ENCODE measurements around the gene TNS1.
"Not testable (repeated sequence)": the region's sequence is repeated elsewhere in the genome, so short reads cannot be mapped to it uniquely, and the experiment has no call there.

Gene TNS1

GRCh38 chr2:217795067-217795466 is 207.7 kb downstream of the TNS1 start:
- Mint-ChIP-seq H3K27me3 (ENCODE audit: low read depth) (no peaks in the 10 kb centered on the region), H3K4me3 (no peak overlapping the region), H3K9me3 (no peaks in the 10 kb centered on the region), H3K36me3 (ENCODE audit: low read depth) (no peaks in the 10 kb centered on the region), H3K27ac (no peak overlapping the region), H3K4me1 (ENCODE audit: low read depth) (peaks cover 8% of the 10 kb centered on the region)
- DNase-seq (ENCODE audit: low spot score) = no peak

GRCh38 chr2:217794133-217794986 is 208.4 kb downstream of the TNS1 start:
- Mint-ChIP-seq H3K4me1 (ENCODE audit: low read depth) (peaks cover 8% of the 10 kb centered on the region), H3K4me3 (no peak overlapping the region), H3K27ac (no peak overlapping the region), H3K9me3 (no peaks in the 10 kb centered on the region), H3K27me3 (ENCODE audit: low read depth) (no peaks in the 10 kb centered on the region), H3K36me3 (ENCODE audit: low read depth) (no peaks in the 10 kb centered on the region)
- no peak for DNase-seq (ENCODE audit: low spot score)

GRCh38 chr2:217793566-217794132 is 209.1 kb downstream of the TNS1 start:
- no peak overlapping the region for H3K4me3 Mint-ChIP-seq
- no peak overlapping the region for H3K27ac Mint-ChIP-seq
- peaks cover 10% of the 10 kb centered on the region for H3K4me1 Mint-ChIP-seq (ENCODE audit: low read depth)
- no peaks in the 10 kb centered on the region for H3K9me3 Mint-ChIP-seq
- H3K27me3 Mint-ChIP-seq (ENCODE audit: low read depth) = no peaks in the 10 kb centered on the region
- no peak for DNase-seq (ENCODE audit: low spot score)
- no peaks in the 10 kb centered on the region for H3K36me3 Mint-ChIP-seq (ENCODE audit: low read depth)

GRCh38 chr2:217792626-217793527 is 209.9 kb downstream of the TNS1 start:
- Mint-ChIP-seq H3K27ac (no peak overlapping the region), H3K9me3 (no peaks in the 10 kb centered on the region), H3K27me3 (ENCODE audit: low read depth) (no peaks in the 10 kb centered on the region), H3K36me3 (ENCODE audit: low read depth) (no peaks in the 10 kb centered on the region), H3K4me1 (ENCODE audit: low read depth) (peaks cover 10% of the 10 kb centered on the region), H3K4me3 (no peak overlapping the region)
- DNase-seq (ENCODE audit: low spot score) = no peak

GRCh38 chr2:217791551-217791950 is 211.2 kb downstream of the TNS1 start:
- Mint-ChIP-seq H3K27ac (peak overlapping the region; percentile 46), H3K4me3 (no peak overlapping the region), H3K36me3 (ENCODE audit: low read depth) (no peaks in the 10 kb centered on the region), H3K9me3 (no peaks in the 10 kb centered on the region), H3K27me3 (ENCODE audit: low read depth) (no peaks in the 10 kb centered on the region), H3K4me1 (ENCODE audit: low read depth) (peaks cover 10% of the 10 kb centered on the region)
- DNase-seq (ENCODE audit: low spot score) = peak; percentile 0

- no peaks in the 10 kb centered on the region for H3K27me3 Mint-ChIP-seq (ENCODE audit: low read depth)
- H3K36me3 Mint-ChIP-seq (ENCODE audit: low read depth) = no peaks in the 10 kb centered on the region
- no peaks in the 10 kb centered on the region for H3K9me3 Mint-ChIP-seq
- peaks cover 10% of the 10 kb centered on the region for H3K4me1 Mint-ChIP-seq (ENCODE audit: low read depth)
- peak; percentile 4 for DNase-seq (ENCODE audit: low spot score)
- H3K4me3 Mint-ChIP-seq = peak overlapping the region; percentile 88
- H3K27ac Mint-ChIP-seq = peak overlapping the region; percentile 56
Measured at GRCh38 chr2:217790681-217791392, 212.0 kb downstream of the TNS1 start.

GRCh38 chr2:217790195-217790594 is 212.6 kb downstream of the TNS1 start:
- no peaks in the 10 kb centered on the region for H3K9me3 Mint-ChIP-seq
- peaks cover 14% of the 10 kb centered on the region for H3K4me1 Mint-ChIP-seq (ENCODE audit: low read depth)
- no peaks in the 10 kb centered on the region for H3K27me3 Mint-ChIP-seq (ENCODE audit: low read depth)
- peak overlapping the region; percentile 56 for H3K27ac Mint-ChIP-seq
- peak; percentile 5 for DNase-seq (ENCODE audit: low spot score)
- H3K36me3 Mint-ChIP-seq (ENCODE audit: low read depth) = no peaks in the 10 kb centered on the region
- H3K4me3 Mint-ChIP-seq = peak overlapping the region; percentile 88

GRCh38 chr2:217789736-217790181 is 213.0 kb downstream of the TNS1 start:
- Mint-ChIP-seq H3K27me3 (ENCODE audit: low read depth) (no peaks in the 10 kb centered on the region), H3K36me3 (ENCODE audit: low read depth) (no peaks in the 10 kb centered on the region), H3K4me3 (peak overlapping the region; percentile 88), H3K9me3 (no peaks in the 10 kb centered on the region), H3K27ac (peak overlapping the region; percentile 81), H3K4me1 (ENCODE audit: low read depth) (peaks cover 14% of the 10 kb centered on the region)
- DNase-seq (ENCODE audit: low spot score) = no peak

GRCh38 chr2:217789003-217789735 is 213.6 kb downstream of the TNS1 start:
- H3K4me1 Mint-ChIP-seq (ENCODE audit: low read depth) = peaks cover 14% of the 10 kb centered on the region
- H3K9me3 Mint-ChIP-seq = no peaks in the 10 kb centered on the region
- H3K4me3 Mint-ChIP-seq = peak overlapping the region; percentile 88
- peak overlapping the region; percentile 81 for H3K27ac Mint-ChIP-seq
- peak; percentile 66 for DNase-seq (ENCODE audit: low spot score)
- H3K36me3 Mint-ChIP-seq (ENCODE audit: low read depth) = no peaks in the 10 kb centered on the region
- H3K27me3 Mint-ChIP-seq (ENCODE audit: low read depth) = no peaks in the 10 kb centered on the region

GRCh38 chr2:217788669-217789002 is 214.2 kb downstream of the TNS1 start:
- peaks cover 14% of the 10 kb centered on the region for H3K4me1 Mint-ChIP-seq (ENCODE audit: low read depth)
- H3K9me3 Mint-ChIP-seq = no peaks in the 10 kb centered on the region
- H3K36me3 Mint-ChIP-seq (ENCODE audit: low read depth) = no peaks in the 10 kb centered on the region
- H3K27ac Mint-ChIP-seq = no peak overlapping the region
- no peaks in the 10 kb centered on the region for H3K27me3 Mint-ChIP-seq (ENCODE audit: low read depth)
- DNase-seq (ENCODE audit: low spot score) = no peak
- H3K4me3 Mint-ChIP-seq = peak overlapping the region; percentile 46

GRCh38 chr2:217787160-217787877 is 215.5 kb downstream of the TNS1 start:
- H3K36me3 Mint-ChIP-seq (ENCODE audit: low read depth) = peaks cover 2% of the 10 kb centered on the region
- H3K4me3 Mint-ChIP-seq = no peak overlapping the region
- no peak for DNase-seq (ENCODE audit: low spot score)
- no peak overlapping the region for H3K27ac Mint-ChIP-seq
- H3K9me3 Mint-ChIP-seq = peaks cover 6% of the 10 kb centered on the region
- peaks cover 5% of the 10 kb centered on the region for H3K27me3 Mint-ChIP-seq (ENCODE audit: low read depth)
- H3K4me1 Mint-ChIP-seq (ENCODE audit: low read depth) = peaks cover 14% of the 10 kb centered on the region

- not testable (repeated sequence) for H3K4me3 Mint-ChIP-seq; H3K9me3 Mint-ChIP-seq; DNase-seq (ENCODE audit: low spot score); H3K36me3 Mint-ChIP-seq (ENCODE audit: low read depth); H3K27me3 Mint-ChIP-seq (ENCODE audit: low read depth); H3K27ac Mint-ChIP-seq
- H3K4me1 Mint-ChIP-seq (ENCODE audit: low read depth) = peaks cover 13% of the 10 kb centered on the region
Measured at GRCh38 chr2:217786560-217786959, 216.2 kb downstream of the TNS1 start.
